Neural cell (in vitro differentiated cells): Measurements from ENCODE around the gene CARD19. TPM values are rescaled to one million over a fixed set of nuclear protein-coding genes. Genes with fewer than 3 reads are reported as not detected.
"Not testable (repeated sequence)": the region's sequence is repeated elsewhere in the genome, so short reads cannot be mapped to it uniquely, and the experiment has no call there.

Experiments used
- H2AFZ ChIP-seq: fragments of 200-600, 300-800 bp; sonication (generic), shearing (Covaris generic); 2 replicates; pipeline ENCODE4 v1.6.0; 2014; ENCODE audit warnings: low read depth, mild to moderate bottlenecking, antibody characterized with exemption, low read length, moderate library complexity
- H3F3A ChIP-seq: fragments of 200-600 bp; shearing (Covaris generic); 2 replicates; pipeline ENCODE4 v1.6.1; 2016; ENCODE audit warnings: mild to moderate bottlenecking, moderate library complexity, mixed read lengths, antibody characterized with exemption, low read length; ENCODE audit not compliant: insufficient read depth, poor library complexity, severe bottlenecking
- H3K27ac ChIP-seq: fragments of 200-600, 300-800 bp; sonication (generic), shearing (Covaris generic); 2 replicates; pipeline ENCODE4 v1.5.1; 2014; ENCODE audit warnings: mild to moderate bottlenecking, low read length, moderate library complexity
- H3K27me3 ChIP-seq: fragments of 300-800, 200-600 bp; sonication (generic), shearing (Covaris generic); 2 replicates; pipeline ENCODE4 v1.6.0; 2014; ENCODE audit warnings: mild to moderate bottlenecking, low read depth, low read length, moderate library complexity; ENCODE audit not compliant: insufficient read depth
- H3K36me3 ChIP-seq: fragments of 300-800, 200-600 bp; sonication (generic), shearing (Covaris generic); 2 replicates; pipeline ENCODE4 v1.5.1; 2014; ENCODE audit warnings: mild to moderate bottlenecking, antibody characterized with exemption, low read length, moderate library complexity; ENCODE audit not compliant: insufficient read depth
- H3K4me2 ChIP-seq: fragments of 300-800, 200-600 bp; sonication (generic), shearing (Covaris generic); 2 replicates; pipeline ENCODE4 v1.6.0; 2014; ENCODE audit warnings: mild to moderate bottlenecking, low read length
- H3K4me3 ChIP-seq: fragments of 300-800, 200-600 bp; sonication (generic), shearing (Covaris generic); 2 replicates; pipeline ENCODE4 v1.5.1; 2014; ENCODE audit warnings: mild to moderate bottlenecking, low read length, moderate library complexity
- H3K79me2 ChIP-seq: fragments of 200-600 bp; shearing (Covaris generic); replicated peaks from 2 replicates; pipeline ENCODE4 v1.6.0; 2014; ENCODE audit warnings: mild to moderate bottlenecking, low read length, moderate library complexity; ENCODE audit not compliant: insufficient read depth
- H3K9ac ChIP-seq: fragments of 300-800, 200-600 bp; sonication (generic), shearing (Covaris generic); 2 replicates; pipeline ENCODE4 v1.6.1; 2016; ENCODE audit warnings: mild to moderate bottlenecking, low read length, mixed read lengths
- H3K9me2 ChIP-seq: fragments of 200-600 bp; shearing (Covaris generic); 2 replicates; pipeline ENCODE4 v1.6.1; 2016; ENCODE audit warnings: mild to moderate bottlenecking, low read length, mixed read lengths; ENCODE audit not compliant: insufficient read depth
- H3K9me3 ChIP-seq: fragments of 200-600, 300-800 bp; sonication (generic), shearing (Covaris generic); 2 replicates; pipeline ENCODE4 v1.6.1; 2016; ENCODE audit warnings: mild to moderate bottlenecking, mixed run types, low read length, moderate library complexity, mixed read lengths
- H4K20me1 ChIP-seq: fragments of 200-600 bp; shearing (Covaris generic); 2 replicates; pipeline ENCODE4 v1.6.1; 2016; ENCODE audit warnings: mild to moderate bottlenecking, mixed run types; ENCODE audit not compliant: insufficient read depth
- EP300 ChIP-seq: fragments of 450-650 bp; conservative IDR thresholded peaks from 2 replicates; pipeline ENCODE4 v1.6.1; 2014; ENCODE audit warnings: antibody characterized with exemption, mild to moderate bottlenecking, moderate library complexity; ENCODE audit not compliant: poor library complexity, severe bottlenecking
- EZH2 ChIP-seq: fragments of 200-600, 300-800 bp; shearing (Covaris generic), sonication (generic); IDR thresholded peaks from 2 replicates; pipeline ENCODE4 v1.6.1; 2014; ENCODE audit warnings: antibody characterized with exemption, low read length, borderline replicate concordance, mild to moderate bottlenecking; ENCODE audit not compliant: insufficient read depth, poor library complexity, severe bottlenecking
- MXI1 ChIP-seq: fragments of 450-650 bp; conservative IDR thresholded peaks from 2 replicates; pipeline ENCODE4 v1.6.1; 2014; ENCODE audit warnings: antibody characterized with exemption, mild to moderate bottlenecking; ENCODE audit not compliant: poor library complexity, severe bottlenecking
- POLR2AphosphoS5 ChIP-seq: IDR thresholded peaks from 2 replicates; pipeline ENCODE4 v1.6.1; 2012
- RAD21 ChIP-seq: fragments of 450-650 bp; conservative IDR thresholded peaks from 2 replicates; pipeline ENCODE4 v1.6.1; 2014; ENCODE audit warnings: antibody characterized with exemption, mild to moderate bottlenecking, moderate library complexity
- SMC3 ChIP-seq: fragments of 450-650 bp; conservative IDR thresholded peaks from 2 replicates; pipeline ENCODE4 v1.6.1; 2014; ENCODE audit warnings: antibody characterized with exemption, mild to moderate bottlenecking, moderate library complexity; ENCODE audit not compliant: poor library complexity
- TAF1 ChIP-seq: IDR thresholded peaks from 2 replicates; pipeline ENCODE4 v1.6.1; 2012; ENCODE audit warnings: low read depth
- polyA plus RNA-seq: library from polyadenylated mRNA; depleted of rRNA; stranded (reverse); fragments of >200 nt; gene quantifications from 2 replicates; pipeline ENCODE4 v1.2.3, GENCODE V29; 2014
- TF ChIP-seq, protein P1 (sequence below): IDR thresholded peaks from 2 replicates; pipeline ENCODE4 v1.6.1; 2012; ENCODE audit warnings: borderline replicate concordance
- TF ChIP-seq, protein P2 (sequence below): fragments of 450-650 bp; IDR thresholded peaks from 2 replicates; pipeline ENCODE4 v1.5.1; 2014; ENCODE audit warnings: antibody characterized with exemption, mild to moderate bottlenecking, moderate library complexity; ENCODE audit not compliant: poor library complexity, severe bottlenecking

The CARD19 gene
- polyA plus RNA-seq, 1 donor from 2014 or later: 66.7 TPM

GRCh38 chr9:93116072-93116961, 20.3 kb downstream of the CARD19 start:
- Histone ChIP-seq H3K9me3 (no peaks in the 10 kb centered on the region), H3K9me2 (no peaks in the 10 kb centered on the region), H3K27ac (no peak overlapping the region), H3K79me2 (no peaks in the 10 kb centered on the region), H4K20me1 (no peaks in the 10 kb centered on the region), H3K4me2 (no peak overlapping the region), H3K27me3 (no peaks in the 10 kb centered on the region), H2AFZ (no peak overlapping the region), H3K9ac (no peak overlapping the region), H3K36me3 (no peaks in the 10 kb centered on the region), H3K4me3 (no peak overlapping the region), H3F3A (no peaks in the 10 kb centered on the region)
- TF ChIP-seq EP300: no peak
- no peak for TF ChIP-seq TAF1

DNA sequence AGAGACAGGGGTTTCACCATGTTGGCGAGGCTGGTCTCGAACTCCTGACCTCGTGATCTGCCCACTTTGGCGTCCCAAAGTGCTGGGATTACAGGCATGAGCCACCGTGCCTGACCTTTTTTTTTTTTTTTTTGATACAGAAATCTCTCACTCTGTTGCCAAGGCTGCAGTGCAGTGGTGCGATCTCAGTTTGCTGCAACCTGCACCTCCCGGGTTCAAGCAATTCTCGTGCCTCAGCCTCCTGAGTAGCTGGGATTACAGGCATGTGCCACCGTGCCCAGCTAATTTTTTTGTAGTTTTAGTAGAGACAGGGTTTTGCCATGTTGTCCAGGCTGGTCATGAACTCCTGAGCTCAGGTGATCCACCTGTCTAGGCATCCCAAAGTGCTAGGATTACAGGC, 21.5 kb downstream of the CARD19 start:
- not testable (repeated sequence) for H3K36me3 ChIP-seq, H3K27ac ChIP-seq, H4K20me1 ChIP-seq, H3K79me2 ChIP-seq, H3K9me3 ChIP-seq, H3F3A ChIP-seq, H2AFZ ChIP-seq, H3K9me2 ChIP-seq, H3K4me2 ChIP-seq, H3K9ac ChIP-seq, H3K27me3 ChIP-seq, H3K4me3 ChIP-seq

DNA sequence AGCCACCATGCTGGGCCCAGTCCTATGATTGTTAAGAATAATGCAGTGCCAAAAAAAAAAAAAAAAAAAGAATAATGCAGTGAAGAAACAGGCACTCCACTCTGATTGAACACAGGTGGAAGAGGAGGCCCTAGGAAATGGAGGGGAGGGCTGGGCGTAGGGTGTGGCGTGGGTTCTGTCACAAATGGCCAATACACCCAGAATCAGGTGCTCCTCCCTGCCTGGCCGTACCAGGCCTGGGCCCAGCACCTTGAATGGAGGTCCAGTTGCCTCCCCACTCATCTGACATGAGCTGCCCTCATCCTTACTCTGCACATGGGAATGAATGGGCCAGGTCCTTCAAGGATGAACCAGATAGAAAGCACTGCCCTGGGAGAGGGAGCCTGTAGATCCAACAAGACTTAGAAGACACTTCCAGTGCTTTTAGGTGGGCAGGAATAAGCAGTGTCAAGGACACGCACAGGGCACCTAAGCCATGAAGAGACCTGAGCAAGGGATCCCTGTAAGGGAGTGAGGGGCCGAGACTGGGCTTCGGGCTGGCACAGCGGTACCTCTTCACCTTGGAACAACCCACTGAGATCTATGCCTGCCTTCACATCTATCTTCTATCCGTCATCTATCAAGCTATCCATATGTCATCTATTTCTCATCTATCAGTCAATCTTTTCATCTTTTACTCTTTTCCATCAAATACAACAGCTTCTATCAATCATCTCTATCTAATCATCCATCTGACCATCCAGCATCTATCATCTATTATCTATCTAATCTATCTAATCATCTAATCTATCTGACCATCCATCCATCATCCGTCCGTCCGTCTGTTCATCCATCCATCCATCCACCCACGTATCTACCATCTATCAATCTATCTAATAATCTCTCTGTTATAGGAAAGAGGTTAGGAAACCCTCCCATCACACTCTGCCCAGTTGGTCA, 22.2 kb downstream of the CARD19 start:
- Histone ChIP-seq H3K4me3 (no peak overlapping the region), H4K20me1 (no peaks in the 10 kb centered on the region), H3K9me3 (no peaks in the 10 kb centered on the region), H3K27ac (no peak overlapping the region), H3K9me2 (no peaks in the 10 kb centered on the region), H3F3A (no peaks in the 10 kb centered on the region), H3K9ac (no peak overlapping the region), H3K4me2 (no peak overlapping the region), H3K27me3 (no peaks in the 10 kb centered on the region), H2AFZ (no peak overlapping the region), H3K36me3 (no peaks in the 10 kb centered on the region), H3K79me2 (no peaks in the 10 kb centered on the region)
- TF ChIP-seq POLR2AphosphoS5 (no peak), EZH2 (no peak), RAD21 (no peak), SMC3 (no peak), MXI1 (no peak), EP300 (no peak), TAF1 (no peak)
- TF ChIP-seq, protein P1, sequence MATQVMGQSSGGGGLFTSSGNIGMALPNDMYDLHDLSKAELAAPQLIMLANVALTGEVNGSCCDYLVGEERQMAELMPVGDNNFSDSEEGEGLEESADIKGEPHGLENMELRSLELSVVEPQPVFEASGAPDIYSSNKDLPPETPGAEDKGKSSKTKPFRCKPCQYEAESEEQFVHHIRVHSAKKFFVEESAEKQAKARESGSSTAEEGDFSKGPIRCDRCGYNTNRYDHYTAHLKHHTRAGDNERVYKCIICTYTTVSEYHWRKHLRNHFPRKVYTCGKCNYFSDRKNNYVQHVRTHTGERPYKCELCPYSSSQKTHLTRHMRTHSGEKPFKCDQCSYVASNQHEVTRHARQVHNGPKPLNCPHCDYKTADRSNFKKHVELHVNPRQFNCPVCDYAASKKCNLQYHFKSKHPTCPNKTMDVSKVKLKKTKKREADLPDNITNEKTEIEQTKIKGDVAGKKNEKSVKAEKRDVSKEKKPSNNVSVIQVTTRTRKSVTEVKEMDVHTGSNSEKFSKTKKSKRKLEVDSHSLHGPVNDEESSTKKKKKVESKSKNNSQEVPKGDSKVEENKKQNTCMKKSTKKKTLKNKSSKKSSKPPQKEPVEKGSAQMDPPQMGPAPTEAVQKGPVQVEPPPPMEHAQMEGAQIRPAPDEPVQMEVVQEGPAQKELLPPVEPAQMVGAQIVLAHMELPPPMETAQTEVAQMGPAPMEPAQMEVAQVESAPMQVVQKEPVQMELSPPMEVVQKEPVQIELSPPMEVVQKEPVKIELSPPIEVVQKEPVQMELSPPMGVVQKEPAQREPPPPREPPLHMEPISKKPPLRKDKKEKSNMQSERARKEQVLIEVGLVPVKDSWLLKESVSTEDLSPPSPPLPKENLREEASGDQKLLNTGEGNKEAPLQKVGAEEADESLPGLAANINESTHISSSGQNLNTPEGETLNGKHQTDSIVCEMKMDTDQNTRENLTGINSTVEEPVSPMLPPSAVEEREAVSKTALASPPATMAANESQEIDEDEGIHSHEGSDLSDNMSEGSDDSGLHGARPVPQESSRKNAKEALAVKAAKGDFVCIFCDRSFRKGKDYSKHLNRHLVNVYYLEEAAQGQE: no peak
- TF ChIP-seq, protein P2, sequence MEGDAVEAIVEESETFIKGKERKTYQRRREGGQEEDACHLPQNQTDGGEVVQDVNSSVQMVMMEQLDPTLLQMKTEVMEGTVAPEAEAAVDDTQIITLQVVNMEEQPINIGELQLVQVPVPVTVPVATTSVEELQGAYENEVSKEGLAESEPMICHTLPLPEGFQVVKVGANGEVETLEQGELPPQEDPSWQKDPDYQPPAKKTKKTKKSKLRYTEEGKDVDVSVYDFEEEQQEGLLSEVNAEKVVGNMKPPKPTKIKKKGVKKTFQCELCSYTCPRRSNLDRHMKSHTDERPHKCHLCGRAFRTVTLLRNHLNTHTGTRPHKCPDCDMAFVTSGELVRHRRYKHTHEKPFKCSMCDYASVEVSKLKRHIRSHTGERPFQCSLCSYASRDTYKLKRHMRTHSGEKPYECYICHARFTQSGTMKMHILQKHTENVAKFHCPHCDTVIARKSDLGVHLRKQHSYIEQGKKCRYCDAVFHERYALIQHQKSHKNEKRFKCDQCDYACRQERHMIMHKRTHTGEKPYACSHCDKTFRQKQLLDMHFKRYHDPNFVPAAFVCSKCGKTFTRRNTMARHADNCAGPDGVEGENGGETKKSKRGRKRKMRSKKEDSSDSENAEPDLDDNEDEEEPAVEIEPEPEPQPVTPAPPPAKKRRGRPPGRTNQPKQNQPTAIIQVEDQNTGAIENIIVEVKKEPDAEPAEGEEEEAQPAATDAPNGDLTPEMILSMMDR: no peak
